GM03348 (cell line): ENCODE results near the gene RPL6.

ENCODE experiments used
- DNase-seq: peaks from one replicate; pipeline ENCODE4 v3.0.0; 2012; ENCODE audit warnings: low spot score

RPL6 gene

DNA sequence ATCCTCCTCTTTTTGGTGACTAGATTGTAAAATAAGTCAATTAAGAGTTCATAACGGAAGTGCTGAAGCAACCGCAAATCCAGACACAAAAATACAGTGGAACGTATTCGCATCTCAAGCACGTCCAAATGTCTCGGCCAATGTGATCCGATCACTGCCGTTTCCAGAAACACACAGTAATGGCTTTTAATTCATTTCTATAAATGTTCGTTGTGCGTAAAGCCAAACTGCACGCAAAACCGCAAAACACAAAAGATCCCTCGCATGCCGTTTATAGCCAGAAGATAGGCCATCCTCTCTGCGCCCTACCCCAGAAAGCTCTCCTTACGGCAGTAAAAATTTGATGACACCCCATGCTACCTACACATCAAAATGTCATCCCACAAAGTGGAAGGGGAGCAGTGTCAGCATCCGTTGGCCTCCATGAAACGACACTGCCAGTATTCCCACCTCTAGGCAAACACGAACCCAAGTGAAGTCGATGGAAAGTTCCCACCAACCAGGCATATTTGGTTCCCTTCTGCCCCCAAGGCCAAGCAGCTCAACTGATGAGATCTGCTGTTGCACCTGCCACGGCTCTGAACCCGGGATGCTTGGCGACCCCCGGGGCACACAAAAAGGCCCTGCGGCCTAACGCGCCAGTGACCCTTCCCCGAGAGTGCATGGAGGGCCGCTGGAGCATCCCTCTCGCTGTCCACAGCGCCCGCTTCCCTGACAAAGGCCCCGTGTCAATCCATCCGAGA, 28.6 kb downstream of the RPL6 start:
- no peak for DNase-seq

DNA sequence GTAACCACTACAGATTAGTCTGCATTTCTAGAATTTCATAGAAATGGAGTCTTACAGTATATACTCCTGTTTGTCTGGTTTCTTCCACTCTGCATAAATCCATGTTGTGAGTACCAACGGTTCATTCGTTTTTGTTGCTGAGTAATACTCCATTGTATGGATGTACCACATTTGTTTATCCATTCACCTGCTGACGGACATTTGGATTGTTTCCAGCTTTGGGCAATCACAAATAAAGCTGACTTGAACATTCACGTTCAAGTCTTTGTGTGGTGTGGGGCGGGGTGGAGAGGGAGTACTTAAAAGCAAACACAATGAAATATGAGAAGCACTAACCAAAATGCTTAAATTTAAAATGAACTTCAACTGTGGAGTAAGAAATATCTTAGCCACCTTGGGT, 34.3 kb downstream of the RPL6 start:
- DNase-seq: no peak

DNA sequence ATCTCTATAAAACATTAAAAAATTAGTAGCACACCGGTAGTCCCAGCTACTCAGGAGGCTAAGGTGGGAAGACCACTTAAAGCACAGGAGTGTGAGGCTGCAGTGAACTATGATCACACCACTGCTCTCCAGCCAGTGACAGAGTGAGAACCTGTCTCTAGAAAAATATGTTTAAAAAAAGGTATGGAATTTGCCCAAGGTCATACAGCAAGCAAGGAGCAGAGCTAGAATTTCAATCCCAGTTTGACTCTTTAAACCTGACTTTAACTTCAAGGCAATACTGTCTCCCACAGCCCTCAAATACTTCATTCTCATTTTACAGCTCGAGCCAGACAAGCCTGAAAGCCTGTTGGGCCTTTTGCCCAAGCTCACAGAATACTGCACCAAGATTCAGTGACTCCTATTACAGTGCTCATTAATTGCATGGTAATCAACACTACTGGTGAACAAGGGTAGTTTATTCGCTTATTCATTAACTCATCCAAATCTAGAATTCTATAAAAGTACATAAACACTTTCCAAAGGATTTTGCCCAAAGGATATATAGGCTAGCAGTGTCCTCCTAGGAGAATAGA, 35.2 kb downstream of the RPL6 start:
- DNase-seq: no peak

DNA sequence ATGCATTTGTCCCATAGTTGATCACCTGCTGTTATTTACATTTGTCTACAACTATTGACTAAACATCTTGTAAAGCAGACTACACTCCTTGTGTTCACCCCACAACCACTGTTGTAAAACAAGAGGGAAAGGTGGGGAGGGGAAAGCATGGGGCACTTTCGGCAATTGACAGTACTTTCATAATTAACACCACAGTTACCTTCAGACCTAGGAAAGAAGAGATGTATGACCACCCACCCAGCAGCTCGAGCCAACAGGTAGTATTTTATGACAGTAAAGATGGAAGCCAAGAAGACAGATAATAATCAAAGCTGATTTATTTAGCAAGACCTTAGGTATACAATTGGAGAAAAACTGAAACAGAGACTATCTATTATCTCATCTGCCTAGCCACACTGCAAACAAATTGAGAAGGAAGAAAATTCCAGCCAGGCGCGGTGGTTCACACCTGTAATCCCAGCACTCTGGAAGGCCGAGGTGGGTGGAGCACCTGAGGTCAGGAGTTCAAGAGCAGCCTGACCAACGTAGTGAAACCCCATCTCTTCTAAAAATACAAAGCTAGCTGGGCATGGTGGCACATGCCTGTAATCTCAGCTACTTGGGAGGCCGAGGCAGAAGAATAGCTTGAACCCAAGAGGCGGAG, 38.4 kb downstream of the RPL6 start:
- DNase-seq: no peak

DNA sequence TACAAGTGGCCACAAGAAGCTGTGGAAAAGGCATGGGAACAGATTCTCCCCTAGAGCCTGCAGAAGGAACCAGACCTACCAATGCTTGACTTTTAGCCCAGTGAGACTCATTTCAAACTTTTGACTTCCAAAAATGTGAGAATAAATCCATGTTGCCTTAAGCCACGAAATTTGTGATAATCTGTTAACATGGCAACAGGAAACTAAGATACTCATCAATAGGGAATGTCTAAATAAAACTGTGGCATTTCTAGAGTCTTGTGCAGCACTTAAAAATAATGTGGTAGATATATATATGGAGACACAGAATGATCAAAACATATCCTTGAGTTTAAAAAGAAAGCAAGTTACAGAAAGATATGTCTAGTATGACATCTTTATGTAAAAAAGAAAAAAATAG, 39.2 kb downstream of the RPL6 start:
- no peak for DNase-seq

DNA sequence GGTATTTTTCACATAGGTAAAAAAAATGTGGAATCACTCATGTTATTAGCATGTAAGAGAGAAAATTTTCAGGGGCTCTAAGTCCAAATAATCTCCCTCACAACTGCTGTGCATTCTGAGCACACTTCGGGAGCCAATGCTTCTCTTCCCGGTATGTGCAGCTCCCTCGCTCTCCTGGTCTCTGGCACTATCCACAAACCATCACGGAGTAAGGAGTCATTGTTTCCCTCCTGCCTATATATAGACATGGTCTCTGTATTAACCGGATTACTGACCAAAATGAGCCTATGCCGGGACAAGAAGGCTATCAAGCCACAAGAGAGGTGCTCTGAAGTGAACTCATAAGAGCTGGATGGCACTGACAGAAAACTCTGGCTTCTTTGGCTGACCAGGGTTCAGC, 40.5 kb downstream of the RPL6 start:
- DNase-seq: no peak

DNA sequence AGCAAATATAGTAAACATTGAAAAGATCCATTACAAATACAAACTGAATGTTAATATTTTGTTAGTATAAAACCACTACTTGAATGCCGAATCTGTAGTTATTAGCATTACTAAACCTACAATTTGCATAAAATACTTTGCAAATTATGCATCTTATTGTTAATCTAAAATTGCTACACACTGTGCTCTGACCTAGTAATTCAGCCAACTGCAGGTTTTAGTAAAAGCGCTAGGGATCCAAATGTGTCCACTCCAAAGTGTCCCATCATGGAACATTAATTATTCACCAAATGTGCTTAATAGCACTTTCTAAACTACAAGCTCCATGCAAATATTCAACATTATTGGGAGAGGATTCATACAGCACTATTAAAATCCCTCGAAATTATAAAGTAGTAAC, 41.4 kb downstream of the RPL6 start:
- no peak for DNase-seq

DNA sequence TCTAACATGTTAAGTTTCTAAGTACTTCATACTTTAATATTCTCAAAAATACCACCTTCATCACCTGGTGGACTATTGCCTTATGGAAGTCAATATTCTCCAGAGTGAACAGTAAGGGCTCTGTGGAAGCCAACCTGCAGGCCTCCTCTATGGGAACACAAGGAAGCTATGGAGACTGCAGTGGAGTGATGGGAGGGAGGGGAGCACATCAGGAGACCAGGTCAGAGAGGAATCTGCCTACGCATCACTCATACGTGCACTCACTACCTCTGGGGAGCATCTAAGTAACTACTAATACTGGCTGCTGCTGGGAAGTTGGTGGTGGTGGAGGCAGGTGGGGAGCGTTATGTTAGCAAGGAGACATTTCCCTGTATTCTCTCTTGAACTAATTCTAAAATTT, 47.1 kb downstream of the RPL6 start:
- DNase-seq: no peak

DNA sequence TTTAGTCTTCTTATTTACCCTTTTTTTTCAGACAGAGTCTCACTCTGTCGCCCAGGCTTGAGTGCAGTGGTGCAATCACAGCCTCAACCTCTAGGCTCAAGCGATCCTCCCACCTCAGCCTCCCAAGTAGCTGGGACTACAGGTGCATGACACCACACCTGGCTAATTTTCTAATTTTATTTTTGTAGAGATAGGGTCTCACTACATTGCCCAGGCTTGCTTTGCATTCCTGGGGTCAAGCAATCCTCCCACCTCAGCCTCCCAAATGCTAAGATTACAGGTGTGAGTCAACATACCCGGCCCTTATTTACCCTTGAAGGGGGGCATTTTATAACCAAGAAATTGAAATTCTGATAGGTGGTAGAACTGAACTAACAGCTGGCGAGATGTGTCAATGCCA, 48.1 kb downstream of the RPL6 start:
- DNase-seq: no peak

DNA sequence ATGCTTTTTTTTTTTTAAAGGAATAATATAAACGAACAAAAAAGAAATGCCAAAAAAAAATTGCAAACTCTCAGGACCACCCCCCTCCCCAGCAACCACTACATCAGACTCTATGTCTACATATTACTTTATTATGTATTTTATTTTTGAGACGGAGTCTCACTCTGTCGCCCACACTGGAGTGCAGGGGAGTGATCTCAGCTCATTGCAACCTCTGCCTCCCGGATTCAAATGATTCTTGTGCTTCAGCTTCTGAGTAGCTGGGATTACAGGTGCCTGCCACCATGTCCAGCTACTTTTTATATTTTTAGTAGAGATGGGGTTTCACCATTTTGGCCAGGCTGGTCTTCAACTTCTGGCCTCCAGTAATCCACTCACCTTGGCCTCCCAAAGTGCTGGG, 50.1 kb downstream of the RPL6 start:
- no peak for DNase-seq

DNA sequence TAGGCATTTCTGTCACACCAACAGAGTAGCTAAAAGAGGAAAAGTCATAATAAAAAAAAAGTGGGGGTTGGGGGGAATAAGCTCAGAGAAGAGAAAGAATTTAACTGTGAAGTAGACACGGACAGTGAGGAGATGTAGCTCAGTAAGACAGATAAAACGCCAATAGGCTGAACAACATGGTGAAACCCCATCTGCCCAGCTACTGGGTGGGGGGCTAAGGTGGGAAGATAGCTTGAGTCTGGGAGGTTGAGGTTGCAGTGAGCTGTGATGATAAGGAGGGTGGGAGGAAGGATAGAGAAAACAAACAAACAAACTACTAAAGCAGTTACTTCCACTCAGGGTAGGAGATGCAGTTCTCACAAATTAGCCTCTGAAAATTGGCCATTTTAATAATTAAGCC, 52.2 kb downstream of the RPL6 start:
- DNase-seq: no peak
